ENCODE data around the gene SLAIN1. TPM values are rescaled to one million over a fixed set of nuclear protein-coding genes. Genes with fewer than 3 reads are reported as not detected.

SLAIN1 gene
- total RNA-seq, 3 donors from 2014 or later (not counting 1 experiment from before 2014, with no cell fraction given), result 14.9 to 29.0 (median 25.7) TPM

DNA sequence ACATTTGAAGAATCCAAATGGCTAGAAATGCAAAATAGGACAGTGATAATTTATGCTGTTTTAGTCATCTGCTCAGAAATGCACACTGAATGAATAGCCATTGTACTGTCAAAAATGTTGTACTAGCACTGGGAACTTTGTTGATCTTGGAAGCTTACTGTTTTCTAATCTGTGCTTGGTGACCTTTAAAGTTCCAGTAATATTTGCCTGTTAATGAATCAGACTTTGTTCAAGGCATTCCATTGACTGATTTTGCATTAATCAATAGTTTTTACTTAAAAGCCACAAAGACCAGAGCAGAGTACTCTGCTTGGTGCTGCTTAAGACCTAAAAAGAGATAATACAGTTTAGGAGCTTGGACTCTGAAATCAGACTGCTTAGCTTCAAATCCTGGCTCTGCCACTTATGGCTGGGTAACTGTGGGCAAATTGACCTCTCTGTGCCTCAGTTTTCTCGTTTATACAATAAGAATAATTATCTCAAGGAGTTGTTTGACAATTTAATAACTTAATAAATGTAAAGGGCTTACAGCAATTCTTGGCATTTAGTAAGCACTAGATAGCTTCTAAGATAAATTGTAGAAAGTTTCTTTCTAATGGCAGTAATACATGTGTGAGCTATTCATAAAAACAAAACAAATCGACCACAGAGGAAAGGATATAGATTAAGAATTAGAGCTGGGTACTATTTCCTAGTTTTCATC lies 4.6 kb upstream of the SLAIN1 start:
- H3K4me1 ChIP-seq (ENCODE audit: control insufficient read depth, insufficient read depth, low read length), result peaks cover 4% of the 10 kb centered on the region
- Mint-ChIP-seq H3K9me3 (no peaks in the 10 kb centered on the region), H3K27me3 (ENCODE audit: low read depth in 2 of 2) (peaks cover 13 to 22% of the 10 kb centered on the region in 2 donors), H3K27ac (no peak overlapping the region), H3K4me1 (peaks cover 16% of the 10 kb centered on the region in 2 donors), H3K4me3 (no peak overlapping the region), H3K36me3 (no peaks in the 10 kb centered on the region)
- DNase-seq (no peak), ATAC-seq (no peak)
- H3K9me3 ChIP-seq (ENCODE audit: control insufficient read depth, insufficient read depth, low read length), result no peaks in the 10 kb centered on the region
- intact Hi-C loops (cut with micrococcal nuclease), result loop anchor here (10.0 kb wide), 2 partner anchors 332 to 1692 kb away; no protein-coding TSS in a partner anchor
- peaks cover 2% of the 10 kb centered on the region for H3K27me3 ChIP-seq (ENCODE audit: control insufficient read depth, insufficient read depth, low read length)
- TF ChIP-seq, protein P1, sequence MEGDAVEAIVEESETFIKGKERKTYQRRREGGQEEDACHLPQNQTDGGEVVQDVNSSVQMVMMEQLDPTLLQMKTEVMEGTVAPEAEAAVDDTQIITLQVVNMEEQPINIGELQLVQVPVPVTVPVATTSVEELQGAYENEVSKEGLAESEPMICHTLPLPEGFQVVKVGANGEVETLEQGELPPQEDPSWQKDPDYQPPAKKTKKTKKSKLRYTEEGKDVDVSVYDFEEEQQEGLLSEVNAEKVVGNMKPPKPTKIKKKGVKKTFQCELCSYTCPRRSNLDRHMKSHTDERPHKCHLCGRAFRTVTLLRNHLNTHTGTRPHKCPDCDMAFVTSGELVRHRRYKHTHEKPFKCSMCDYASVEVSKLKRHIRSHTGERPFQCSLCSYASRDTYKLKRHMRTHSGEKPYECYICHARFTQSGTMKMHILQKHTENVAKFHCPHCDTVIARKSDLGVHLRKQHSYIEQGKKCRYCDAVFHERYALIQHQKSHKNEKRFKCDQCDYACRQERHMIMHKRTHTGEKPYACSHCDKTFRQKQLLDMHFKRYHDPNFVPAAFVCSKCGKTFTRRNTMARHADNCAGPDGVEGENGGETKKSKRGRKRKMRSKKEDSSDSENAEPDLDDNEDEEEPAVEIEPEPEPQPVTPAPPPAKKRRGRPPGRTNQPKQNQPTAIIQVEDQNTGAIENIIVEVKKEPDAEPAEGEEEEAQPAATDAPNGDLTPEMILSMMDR (IDR thresholded peaks at IDR 0.05), result no peak
- no CpG with 5 or more reads among the region's 2 CpGs for WGBS (ENCODE audit: insufficient coverage)
- H3K4me3 ChIP-seq (ENCODE audit: low read length), result no peak overlapping the region
- no peak overlapping the region for H3K27ac ChIP-seq (ENCODE audit: low read length)
- H3K36me3 ChIP-seq (ENCODE audit: control insufficient read depth, insufficient read depth, low read length), result no peaks in the 10 kb centered on the region

DNA sequence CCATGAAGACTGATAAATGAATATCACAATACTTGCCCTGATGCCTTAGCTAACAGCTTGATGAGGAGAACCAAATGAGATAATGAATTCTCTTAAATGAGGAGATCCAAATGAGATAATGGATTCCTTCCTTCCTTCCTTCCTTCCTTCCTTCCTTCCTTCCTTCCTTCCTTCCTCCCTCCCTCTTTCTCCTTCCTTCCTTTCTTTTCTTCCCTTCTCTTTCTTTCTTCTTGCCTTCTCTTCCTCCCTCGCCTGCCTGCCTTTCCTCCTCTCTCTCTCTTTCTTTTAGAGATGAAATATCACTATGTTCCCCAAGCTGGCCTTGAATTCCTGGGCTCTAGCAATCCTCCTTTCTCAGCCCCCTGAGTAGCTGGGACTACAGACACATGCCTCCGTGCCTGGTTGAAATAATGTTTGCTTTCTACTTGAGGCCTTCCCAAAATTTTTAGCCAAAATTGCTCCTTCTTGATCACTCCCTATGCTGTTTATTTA lies 4.0 kb upstream of the SLAIN1 start:
- 97% methylated on average over 2 of the region's 2 CpGs for WGBS (ENCODE audit: insufficient coverage)
- peaks cover 11 to 17% of the 10 kb centered on the region in 2 donors for H3K27me3 Mint-ChIP-seq (ENCODE audit: low read depth in 2 of 2)
- peaks cover 16% of the 10 kb centered on the region in 2 donors for H3K4me1 Mint-ChIP-seq
- no peaks in the 10 kb centered on the region for H3K9me3 ChIP-seq (ENCODE audit: control insufficient read depth, insufficient read depth, low read length)
- peaks cover 1% of the 10 kb centered on the region for H3K27me3 ChIP-seq (ENCODE audit: control insufficient read depth, insufficient read depth, low read length)
- ATAC-seq (no peak), DNase-seq (no peak)
- no peak overlapping the region for H3K27ac Mint-ChIP-seq
- TF ChIP-seq, protein P1 (IDR thresholded peaks at IDR 0.05), result no peak
- no peak overlapping the region for H3K27ac ChIP-seq (ENCODE audit: low read length)
- H3K4me3 Mint-ChIP-seq, result no peak overlapping the region
- no peaks in the 10 kb centered on the region for H3K9me3 Mint-ChIP-seq
- H3K36me3 Mint-ChIP-seq, result no peaks in the 10 kb centered on the region
- H3K36me3 ChIP-seq (ENCODE audit: control insufficient read depth, insufficient read depth, low read length), result no peaks in the 10 kb centered on the region
- H3K4me3 ChIP-seq (ENCODE audit: low read length), result no peak overlapping the region
- H3K4me1 ChIP-seq (ENCODE audit: control insufficient read depth, insufficient read depth, low read length), result peaks cover 4% of the 10 kb centered on the region
- intact Hi-C loops (cut with micrococcal nuclease), result loop anchor here (10.0 kb wide), 2 partner anchors 331 to 1691 kb away; no protein-coding TSS in a partner anchor

DNA sequence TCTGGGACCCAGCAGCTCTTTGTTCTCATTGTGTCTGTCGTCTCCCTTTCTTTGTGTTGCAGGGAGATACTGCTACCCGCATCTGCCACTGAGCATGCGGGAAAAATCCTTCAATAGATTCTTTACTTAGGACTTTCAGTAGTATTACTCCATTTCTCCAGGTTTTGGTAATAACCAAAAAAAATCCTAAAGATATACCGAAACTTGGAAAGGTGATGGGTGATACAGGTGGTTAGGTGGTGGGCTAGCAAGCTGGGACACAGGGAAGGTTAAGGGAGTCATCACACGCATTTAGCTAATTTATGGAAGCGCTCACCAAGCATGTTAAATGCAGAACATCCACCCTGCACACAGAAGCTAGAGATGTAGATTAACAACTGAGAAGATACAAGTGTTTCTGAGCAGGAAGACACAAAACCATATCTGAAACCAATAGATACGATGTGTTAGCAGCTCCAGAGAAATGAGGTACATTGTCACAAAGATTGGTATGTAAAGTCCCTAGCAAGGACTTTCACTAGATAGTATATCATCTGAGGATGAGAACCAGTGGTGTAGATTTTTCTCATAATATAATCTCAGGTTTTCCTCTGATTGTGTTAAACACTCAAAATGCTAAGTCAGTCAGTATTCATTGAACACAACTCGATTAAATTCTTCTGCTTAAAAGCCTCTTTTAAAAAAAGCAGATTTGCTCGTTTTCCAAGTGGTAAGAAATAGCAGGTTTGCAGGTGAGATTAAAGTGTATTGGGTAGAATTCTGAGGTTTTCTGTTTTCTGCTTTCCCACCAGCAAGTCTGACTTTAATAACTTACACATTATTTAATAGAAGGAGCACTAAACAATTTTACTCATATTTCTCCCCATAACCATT lies 1.2 kb upstream of the SLAIN1 start:
- DNase-seq (peak; percentile 17 to 63), ATAC-seq (peak in 1 of 3 donors; percentile 4)
- peaks cover 4 to 7% of the 10 kb centered on the region in 2 donors for H3K27me3 Mint-ChIP-seq (ENCODE audit: low read depth in 2 of 2)
- no peaks in the 10 kb centered on the region for H3K9me3 ChIP-seq (ENCODE audit: control insufficient read depth, insufficient read depth, low read length)
- intact Hi-C loops (cut with micrococcal nuclease), result loop anchor here (2.0 to 10.0 kb wide), 3 partner anchors 55 to 1689 kb away; no protein-coding TSS in a partner anchor
- no peaks in the 10 kb centered on the region for H3K36me3 ChIP-seq (ENCODE audit: control insufficient read depth, insufficient read depth, low read length)
- 15% methylated on average over 7 of the region's 9 CpGs for WGBS (ENCODE audit: insufficient coverage)
- peak overlapping the region; percentile 90 for H3K4me3 Mint-ChIP-seq
- H3K9me3 Mint-ChIP-seq, result no peaks in the 10 kb centered on the region
- H3K4me1 Mint-ChIP-seq, result peaks cover 26 to 29% of the 10 kb centered on the region in 2 donors
- TF ChIP-seq, protein P1 (IDR thresholded peaks at IDR 0.05), result no peak
- H3K36me3 Mint-ChIP-seq, result no peaks in the 10 kb centered on the region
- H3K27ac Mint-ChIP-seq, result peak overlapping the region; percentile 87 to 90
- peak overlapping the region; percentile 63 for H3K4me3 ChIP-seq (ENCODE audit: low read length)
- H3K4me1 ChIP-seq (ENCODE audit: control insufficient read depth, insufficient read depth, low read length), result peaks cover 4% of the 10 kb centered on the region
- H3K27me3 ChIP-seq (ENCODE audit: control insufficient read depth, insufficient read depth, low read length), result no peaks in the 10 kb centered on the region
- peak overlapping the region; percentile 75 for H3K27ac ChIP-seq (ENCODE audit: low read length)

Data from natural killer cell (primary cell).